NCI-H128 (cell line): ENCODE measurements around the gene PRR29.

ENCODE experiments used
- DNase-seq: peaks from one replicate; lab custom pipeline; 2025; ENCODE audit not compliant: unreplicated experiment; lab: John Stamatoyannopoulos, UW

The PRR29 gene

DNA sequence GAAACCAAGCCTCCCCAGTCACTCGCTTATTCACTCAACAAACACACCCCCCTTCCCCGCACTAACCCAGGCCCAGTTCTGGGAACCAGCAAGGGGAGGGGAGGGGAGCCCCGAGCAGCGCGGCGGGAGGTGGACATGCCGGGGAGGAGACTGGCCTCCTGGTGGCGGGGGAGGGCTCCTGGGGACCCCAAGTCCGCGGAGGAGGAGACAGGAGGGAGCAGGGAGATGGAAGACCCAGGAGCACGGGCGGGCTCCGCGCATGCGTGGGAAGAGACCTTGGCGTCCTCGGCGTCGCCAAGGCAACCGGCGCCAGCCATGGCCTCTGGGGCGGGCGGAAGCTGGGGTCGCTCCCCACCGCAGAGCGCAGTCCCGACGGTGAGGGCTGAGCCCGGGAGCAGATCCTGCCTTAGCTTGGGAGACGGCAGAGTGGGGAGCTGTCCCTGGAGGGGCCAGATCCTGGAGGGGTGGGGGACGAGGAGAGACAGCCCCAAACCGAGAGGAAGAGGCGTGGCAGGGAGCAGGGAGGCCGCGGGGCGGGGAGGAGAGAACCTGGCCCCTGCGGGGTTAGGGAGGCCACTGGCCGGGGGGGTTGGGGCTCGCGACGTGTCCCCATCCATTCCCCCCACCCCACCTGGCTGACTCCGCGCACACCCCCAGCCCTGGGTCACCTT, at the start of gene PRR29:
Gene PRR29 (plus strand): TSS at position 302 of the 671 bp plus-strand sequence. CDS start 14 bp downstream, at position 316.
- DNase-seq: peak; percentile 41

DNA sequence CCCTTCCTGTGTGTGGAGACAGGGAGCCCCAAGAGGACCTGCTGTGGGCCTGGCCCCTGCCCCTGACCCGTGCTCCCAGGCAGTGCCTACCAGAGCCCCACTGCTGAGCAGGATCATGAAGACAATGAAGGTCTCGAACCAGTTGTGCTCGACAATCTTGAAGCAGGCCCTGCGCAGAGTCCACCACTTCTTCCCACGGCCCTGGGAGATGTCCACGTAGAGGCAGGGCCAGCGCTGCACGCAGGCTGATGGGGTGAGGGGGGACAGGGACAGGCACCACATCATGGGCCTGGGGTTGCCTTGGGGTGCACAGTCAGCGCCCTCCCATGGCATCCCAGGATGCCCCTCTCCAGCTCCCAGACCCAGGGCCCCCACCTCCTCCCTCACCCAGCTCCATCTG, 49.6 kb upstream of the PRR29 start:
- DNase-seq: no peak

DNA sequence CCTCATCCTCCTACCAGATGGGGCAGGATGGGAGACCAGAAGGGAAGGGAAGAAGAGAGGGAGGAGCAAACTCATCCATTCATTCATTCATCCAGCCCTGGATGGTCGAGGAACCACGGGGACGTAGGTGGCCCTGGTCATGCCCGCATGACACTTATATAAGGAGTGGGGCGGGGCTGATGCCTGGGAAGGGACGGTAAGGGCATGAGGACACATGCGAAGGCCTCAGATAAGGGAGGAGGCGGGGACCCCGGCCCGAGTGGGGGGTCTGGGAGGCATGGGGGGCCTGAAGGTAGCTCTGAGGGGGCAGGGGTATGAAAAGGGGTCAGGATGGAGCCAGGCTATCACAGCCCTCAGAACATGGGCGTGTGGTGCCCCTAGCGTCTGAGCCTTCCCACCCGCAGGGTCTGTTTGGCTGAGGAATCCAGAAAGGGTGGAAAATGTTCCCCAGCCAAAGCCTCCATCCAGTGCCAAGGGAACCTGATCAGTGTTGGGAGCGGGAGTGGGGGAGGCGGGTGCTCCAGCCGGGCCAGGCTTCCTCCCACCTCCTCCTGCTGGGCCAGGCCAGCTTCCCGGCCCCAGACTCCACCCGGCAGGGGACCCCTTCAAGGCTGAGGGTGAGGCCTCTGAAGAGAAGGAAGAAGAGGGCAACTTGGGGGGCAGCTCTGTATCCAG, 48.4 kb upstream of the PRR29 start:
- no peak for DNase-seq

DNA sequence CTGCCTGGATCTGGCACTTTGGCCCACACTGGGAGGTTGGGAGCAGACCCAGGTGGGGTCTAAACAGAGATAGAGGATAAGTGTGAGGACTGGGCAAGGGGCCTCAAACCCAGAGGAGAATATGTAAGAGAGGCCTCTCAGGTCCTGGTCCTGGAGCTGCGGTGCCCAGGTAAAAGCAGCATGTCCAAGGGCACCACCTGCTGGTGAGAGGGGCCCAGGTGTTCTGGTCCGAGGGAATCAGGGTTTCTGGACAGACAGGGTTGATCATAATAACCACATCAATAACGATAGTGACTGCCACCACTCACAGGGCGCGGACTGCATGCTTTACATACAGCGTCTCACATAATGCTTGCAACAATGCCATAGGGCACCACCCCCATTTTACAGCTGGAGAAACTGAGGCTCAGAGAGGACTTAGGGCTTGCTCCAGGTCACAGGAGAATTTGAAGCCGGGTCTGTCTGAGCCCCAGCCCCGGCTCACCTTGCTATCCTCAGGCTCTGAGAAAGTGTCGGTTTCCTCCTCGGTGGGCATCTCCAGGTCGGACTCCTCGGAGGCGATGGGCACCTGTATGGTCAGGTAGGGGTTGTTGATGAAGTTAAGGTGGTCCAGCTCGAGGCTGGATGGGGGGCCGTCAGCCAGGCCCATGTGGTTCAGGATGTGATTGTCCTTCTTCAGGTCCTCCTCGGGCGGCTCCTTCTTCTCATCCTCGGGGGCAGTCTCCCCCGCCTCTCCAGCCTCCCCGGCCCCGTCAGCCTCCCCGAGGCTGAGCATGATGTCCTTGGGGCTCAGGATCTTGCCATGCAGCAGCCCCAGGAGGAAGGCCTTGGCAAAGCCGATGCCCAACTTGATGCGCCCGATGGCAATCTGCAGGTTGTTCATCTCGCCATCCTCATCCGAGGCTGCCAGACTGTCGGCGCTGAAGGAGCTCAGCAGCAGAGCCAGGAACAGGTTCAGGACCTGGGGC, 46.9 kb upstream of the PRR29 start:
- DNase-seq: no peak

DNA sequence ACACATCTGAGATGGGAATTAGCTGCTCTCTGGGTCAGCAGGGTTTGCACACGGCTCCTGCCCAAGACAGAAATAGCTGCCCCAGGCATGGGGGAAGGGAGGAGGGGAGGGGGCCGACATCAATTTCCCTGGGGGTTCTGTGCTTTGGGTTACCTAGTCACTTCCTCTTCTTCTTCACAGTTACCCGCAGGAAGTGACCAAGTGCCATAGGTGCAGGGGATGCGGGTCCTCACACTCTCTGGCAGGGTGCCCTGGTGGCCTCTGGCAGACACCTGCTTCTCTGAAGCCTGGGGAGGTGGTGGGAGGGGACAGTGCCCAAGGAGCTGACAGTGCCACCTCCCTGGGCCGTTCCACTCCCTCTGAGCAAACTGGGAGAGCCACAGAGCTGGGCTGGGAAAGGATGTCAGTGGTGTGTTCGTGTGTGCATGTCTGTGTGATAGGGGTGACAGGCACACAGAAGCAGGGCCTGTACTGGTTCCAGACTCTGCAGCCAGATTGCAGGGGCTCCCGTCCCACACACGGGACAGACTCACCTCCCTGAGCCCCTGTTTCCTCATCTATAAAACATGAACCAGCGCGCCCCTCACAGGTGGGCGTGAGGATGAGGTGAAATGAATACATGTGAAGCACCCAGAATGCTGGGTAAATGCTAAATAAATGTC, 43.6 kb upstream of the PRR29 start:
- DNase-seq: no peak

DNA sequence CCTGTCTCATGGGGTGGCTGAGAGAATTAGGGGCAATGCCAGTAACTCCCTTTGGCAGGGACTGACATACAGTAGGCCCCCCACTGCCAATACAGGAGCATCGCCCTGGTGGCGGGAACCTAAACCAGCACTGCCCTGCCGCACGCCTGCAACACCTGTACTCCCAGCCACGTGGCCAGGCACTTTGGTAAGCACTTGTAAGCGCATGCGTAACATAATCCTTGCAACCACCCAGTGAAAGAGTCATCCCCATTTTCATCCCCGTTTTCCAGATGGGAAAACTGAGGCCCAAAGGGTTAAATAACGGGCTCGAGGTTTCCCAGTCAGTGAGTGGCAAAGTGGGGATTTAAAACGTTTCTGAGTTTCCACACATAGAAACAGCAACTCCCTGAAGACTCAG, 42.9 kb upstream of the PRR29 start:
- DNase-seq: no peak

DNA sequence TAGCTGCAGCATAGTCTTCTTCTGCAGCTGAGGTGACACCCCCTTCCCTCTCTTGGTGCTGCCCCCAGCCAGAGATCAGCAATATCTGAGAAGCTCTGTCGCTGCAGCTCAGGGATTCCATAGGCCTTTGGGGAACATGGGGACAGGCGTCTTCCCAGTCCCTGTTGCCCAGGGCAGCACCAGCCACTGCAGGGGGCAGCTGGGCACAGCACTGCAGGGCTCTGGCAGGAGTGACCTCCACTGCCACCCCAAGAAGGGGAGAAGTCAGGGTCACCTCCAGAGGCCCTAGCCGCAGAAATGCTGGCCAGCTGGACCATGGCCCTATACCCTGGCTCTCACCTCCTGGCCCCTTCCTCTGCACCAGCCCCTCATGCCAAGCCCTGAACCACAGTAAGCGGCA, 42.4 kb upstream of the PRR29 start:
- no peak for DNase-seq

DNA sequence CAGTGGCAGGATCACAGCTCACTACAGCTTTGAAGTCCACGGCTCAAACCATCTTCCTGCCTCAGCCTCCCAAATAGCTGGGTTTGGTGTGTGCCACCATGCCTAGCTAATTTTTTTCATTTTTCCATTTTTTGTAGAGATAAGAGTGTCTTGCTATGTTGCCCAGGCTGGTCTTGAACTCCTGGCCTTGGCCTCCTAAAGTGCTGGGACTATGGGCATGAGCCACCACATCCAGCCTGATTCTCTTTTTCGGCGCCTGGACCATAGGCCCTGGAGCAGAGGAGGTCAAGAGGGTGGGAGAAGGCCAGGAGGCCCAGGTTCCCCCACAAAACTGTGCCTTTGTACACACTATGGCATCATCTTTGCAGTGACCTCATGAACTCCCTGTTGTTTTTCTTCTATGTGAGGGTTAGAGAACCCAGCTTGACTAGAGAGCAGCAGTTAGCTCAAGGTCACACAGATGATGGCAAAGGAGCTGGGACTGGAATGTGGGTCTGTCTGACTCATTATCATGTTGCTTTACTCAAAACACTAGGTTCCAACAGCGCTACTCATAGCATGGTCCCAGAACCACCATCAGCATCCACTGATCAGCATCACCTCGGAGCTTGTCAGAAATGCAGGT, 41.7 kb upstream of the PRR29 start:
- DNase-seq: no peak

DNA sequence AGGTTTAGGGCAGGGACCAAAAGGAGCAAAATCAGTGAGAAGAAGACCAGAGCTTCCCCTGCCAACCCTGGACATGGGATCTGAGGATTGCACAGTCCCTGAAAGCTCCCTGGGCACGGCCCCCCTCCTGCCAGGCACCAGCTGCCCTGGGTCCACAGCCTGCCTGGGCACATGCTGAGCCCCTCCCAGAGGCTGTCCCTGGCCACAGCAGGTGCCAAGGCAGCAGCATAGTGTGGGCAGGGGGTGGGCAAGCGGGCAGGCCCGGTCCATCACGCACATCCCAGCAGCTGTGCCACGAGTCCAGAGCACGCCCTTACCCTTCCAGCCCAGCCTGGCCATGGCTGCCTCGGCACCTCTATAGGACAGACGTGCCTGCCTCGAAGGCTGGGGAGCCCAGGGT, 38.1 kb upstream of the PRR29 start:
- no peak for DNase-seq

DNA sequence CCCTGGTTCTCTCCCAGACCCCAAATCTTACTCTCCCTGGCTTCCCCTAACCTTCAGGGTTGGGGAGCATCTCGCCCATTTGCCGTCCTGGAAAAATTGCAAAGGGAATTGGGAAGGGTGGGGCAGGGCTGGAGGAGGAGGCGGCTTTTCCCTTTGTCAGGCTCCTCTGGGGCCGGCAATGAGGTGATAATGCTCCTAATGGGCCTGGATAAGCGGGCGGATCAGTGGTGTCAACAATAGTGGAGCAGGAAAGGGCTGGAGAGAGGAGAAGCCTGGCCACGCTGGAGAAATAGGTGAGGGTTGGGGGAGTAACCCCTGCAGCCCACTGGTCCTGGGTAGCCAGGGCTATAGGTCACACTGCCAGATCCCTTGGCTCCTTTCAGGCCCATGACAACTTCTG, 37.7 kb upstream of the PRR29 start:
- no peak for DNase-seq

DNA sequence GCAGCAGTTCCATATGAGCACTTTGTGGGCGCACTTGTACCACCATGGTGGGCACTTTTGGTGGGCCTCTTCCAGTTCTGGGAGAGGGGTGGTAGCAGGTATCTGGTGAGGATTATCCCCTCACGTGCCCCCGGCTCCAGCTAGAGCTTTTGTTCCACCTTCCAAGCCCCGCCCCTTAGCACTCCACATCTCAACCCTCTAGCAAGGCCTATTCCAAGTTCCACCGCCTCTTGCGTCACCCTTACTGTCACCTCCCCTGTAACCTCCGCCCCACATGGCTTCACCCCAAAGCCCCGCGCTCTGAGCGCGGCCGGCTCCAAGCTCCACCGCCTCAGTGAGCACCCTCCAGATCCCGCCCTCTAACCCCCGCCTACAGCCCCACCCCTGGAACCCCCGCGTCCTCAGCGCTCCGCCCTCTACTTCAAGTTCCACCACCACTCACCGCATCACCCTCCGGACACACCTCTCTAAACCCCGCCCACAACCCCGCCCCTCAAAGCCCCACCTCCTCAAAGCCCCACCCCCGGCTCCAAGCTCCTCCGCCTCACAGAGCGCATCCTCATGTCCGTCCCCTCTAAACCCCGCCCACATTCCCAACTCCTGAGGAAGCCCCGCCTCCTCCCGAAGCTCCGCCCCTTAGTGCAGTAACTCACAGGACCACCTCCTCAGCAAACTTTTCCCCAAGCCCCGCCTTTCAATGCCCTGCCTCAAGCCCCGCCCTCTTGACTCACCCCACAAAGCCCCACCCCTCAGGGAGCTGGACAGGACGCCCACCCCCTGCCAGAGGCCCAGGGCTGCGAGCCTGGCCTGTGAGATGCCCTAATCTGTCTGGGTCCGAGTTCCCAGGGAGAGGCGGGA, 36.6 kb upstream of the PRR29 start:
- no peak for DNase-seq

DNA sequence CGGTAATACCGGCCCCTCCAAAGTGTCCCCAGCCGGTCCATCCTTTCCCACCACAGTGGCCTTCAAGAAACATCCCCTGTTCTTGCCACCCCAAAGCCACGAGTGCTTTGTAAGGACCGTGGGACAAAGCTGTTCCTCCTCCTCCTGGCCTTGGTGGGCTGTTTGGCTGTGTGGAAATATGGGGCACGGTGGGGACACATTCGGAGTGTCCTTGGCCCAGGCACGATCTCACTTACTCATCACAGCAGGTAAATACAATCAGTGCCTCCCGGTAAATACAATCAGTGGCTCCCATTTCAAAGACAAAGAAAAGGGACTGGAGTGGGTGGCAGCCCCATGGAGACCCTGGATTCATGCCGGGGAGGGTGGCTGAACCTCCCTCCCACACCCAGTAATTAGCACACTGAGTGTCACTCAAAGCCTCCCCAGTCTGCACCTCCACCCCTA, 35.8 kb upstream of the PRR29 start:
- DNase-seq: no peak

DNA sequence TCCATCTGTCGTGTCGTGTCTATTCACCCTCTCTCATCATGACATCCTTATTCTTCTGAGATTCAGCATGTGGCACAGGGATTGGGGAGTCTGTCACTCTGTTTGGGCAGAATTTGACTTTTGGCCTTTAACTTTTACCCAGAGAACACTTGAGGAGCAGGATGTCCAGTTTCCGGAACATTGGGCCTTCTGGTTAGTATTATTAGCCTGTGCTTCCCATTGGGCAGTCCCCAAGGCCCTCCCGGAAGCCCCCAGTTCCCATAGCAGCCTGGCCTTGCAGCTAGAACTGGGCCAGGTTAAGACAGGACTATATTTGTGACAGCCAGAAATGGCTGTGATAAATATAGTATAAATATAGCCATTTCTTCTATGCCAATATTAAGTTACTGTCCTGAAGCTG, 35.0 kb upstream of the PRR29 start:
- DNase-seq: no peak

DNA sequence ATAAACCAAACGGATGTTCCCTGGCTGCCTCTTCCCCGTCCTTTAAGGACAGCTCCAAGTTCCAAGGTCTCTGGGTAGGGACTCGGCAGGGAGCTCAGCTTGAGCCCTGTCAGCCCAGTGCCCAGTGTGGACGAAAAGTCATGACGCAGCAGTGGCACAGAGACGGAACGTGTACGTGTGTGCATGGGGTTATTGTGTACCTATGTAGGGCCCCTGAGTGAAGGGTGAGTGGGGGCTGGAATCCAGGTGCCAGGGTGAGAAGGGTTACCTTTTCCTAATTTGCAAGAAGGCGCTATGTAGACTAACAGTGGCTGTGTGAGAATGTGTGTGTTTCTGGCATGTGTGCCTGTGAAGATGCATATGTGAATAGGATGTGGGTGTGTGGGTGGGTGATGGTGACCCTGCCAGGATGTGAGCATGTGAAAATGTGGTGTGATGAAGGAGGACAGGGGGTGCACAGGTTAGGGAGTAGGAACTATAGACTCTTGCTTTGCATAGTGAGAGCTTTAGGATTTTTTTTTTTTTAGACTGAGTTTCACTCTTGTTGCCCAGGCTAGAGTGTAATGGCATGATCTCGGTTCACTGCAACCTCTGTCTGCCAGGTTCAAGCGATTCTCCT, 31.4 kb upstream of the PRR29 start:
- no peak for DNase-seq

DNA sequence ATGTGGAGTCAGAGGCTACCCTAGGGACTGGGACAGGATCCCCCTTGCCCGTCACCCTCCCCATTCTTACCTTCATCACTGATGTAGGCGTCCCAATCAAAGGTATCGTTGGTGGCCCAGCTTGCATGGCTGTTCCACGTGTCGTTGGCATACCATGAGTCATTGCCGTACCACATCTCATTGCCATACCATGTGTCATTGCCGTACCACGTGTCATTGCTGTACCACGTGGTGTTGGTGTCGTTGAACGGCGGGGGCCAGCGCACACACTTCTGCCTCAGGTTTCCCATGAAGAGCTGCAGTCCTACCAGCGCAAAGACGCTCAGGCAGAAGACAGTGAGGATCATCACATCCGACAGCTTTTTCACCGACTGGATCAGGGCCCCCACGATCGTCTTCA, 30.2 kb upstream of the PRR29 start:
- no peak for DNase-seq

DNA sequence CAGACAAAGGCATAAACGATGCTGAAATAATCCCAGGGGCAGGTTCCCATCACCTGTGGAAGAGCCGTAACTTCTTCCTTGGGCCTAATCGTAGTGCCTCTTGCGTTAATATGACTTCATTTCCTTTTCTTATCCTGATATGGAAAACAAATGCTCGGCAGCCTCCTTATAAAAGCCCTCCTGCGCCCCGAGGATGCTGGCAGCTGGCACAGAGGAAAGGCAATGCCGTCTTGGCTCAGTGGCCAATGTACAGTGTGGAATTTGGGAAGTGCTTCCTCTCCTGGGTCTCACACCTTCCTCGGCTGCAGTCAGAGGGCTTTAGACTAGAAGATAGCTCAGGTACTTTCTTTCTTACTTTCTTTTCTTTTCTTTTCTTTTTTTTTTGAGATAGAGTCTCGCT, 28.9 kb upstream of the PRR29 start:
- no peak for DNase-seq

DNA sequence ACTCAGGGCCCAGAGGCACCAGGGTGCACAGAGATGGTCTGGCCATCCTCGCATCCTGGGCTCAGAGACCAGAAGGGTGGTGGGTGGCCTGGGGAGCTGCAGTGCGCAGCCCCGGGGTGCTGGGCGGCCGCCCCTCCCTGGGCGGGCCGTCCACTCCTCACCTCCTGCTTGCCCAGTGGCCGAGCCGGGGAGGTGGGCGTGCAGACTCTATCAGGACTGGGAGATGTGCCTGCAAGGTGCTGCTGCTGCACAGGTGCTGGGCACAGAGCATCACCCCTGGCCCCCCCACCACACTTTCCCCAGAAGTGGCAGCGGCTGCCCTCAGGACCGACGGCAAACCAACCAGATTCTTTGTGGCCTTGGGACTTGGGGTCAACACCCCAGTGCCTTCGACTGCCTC, 25.4 kb upstream of the PRR29 start, which contains the start of gene SCN4A:
Gene SCN4A (minus strand): TSS at position 123 of the 400 bp plus-strand sequence. CDS start 77 bp downstream, at position 46.
- DNase-seq: no peak

DNA sequence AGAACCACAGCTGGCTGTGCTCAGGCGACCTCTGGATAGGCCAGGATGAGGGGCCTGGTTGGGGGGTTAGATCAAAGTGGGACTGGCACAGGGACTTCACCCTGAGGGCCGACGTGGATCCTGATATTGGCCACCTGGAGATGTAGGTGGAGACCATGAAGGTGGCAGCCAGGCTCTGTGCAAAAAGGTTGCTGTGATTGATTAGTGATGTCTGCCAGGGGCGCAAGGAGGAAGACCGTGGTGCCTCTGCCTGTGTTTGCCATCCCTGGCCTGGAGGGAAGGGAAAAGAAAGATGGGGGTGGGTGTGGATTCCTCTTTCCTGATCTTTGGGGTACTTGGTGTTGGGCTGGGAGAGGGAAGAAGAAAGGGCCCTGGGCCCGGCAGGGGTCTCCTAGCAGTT, 24.9 kb upstream of the PRR29 start:
- DNase-seq: no peak

DNA sequence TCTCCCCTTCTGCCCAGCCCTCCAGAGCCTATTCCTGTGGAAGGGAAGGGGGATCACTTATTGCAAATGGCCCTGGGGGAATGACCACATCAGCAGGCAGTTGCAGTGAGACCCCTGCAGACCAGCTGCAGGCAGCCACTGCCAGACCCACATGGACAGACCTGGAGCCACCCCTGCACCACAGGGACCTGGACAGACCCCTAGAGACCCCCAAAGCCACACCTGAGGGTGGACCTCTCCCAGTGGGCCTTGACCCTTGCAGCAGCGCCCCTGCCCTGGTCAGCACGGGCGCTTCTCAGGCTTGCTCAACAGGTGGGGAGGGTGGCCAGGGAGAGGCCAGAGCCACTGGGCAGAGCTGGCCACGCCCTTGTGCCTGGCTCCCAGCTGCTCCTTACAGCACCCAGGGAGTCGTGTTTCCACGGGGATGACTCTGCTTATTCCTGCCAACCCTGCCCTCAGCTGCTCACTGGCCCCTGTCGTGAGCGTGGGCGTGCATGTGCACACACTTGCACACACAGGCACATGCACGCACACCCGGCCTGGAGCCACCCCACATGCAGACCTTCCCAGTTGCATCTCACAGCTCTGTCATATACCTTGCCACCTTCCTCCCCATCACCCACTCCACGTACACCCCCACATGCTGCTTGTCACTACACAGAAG, 24.1 kb upstream of the PRR29 start:
- no peak for DNase-seq
